ENCODE data around the gene SORL1.
"Not testable (repeated sequence)": the region's sequence is repeated elsewhere in the genome, so short reads cannot be mapped to it uniquely, and the experiment has no call there.

SORL1 gene

GRCh38 chr11:121474680-121475079 is 22.6 kb downstream of the SORL1 start:
- no peak for DNase-seq (ENCODE audit: low spot score)

DNA sequence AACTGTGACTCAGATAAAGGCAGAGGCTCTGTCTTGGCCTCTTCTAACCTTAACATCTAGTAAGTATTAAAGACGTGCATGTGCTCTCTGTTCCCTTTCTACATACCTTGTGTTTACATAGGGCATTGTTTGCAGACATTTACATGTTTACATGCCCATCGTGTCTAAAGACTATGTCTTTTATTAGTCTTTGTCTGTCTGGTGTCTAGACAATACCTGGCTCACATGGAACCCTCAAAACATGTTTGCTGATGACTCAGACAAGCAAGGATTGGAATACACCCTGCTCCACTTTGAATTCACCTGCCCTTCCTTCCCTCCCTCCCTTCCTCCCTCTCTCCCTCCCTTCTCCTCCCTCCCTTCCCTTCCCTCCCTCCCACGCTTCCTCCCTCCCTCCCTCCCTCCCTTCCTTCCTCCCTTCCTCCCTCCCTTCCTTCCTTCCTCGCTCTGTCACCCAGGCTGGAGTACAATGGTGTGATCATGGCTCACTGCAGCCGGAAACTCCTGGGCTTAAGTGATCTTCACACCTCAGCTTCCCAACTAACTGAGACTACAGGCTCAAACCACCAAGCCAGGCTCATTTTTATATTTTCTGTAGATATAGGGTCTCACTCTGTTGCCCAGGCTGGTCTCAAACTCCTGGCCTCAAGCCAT is 24.4 kb downstream of the SORL1 start:
- DNase-seq (ENCODE audit: low spot score), result no peak

DNA sequence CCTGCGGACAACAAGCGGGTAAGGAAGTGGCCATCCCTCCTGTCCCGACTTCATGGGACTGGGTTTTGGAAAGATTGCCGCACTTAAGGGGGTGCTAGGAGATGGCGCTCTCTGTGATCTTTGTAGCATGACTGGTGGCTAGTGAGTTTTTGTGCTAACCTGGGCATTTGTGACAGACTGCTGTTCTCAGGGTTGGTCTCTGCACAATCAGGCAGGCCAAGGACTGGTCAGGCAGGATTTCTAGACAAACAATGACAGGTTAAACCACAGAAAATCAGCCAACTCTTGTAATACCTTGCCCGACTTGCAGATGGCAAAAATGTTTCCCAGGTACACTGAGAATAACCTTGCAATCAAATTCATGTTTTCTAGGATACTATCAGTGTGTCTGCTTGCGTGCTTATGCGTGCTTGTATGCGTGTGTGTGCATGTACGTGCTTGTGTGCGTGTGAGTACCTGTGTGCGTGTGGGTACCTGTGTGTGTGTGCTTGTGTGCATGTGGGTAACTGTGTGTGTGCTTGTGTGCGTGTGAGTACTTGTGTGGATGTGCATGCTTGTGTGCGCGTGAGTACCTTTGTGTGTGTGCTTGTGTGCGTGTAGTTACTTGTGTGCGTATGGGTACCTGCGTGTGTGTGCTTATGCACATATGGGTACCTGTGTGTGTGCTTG is 26.2 kb downstream of the SORL1 start:
- DNase-seq (ENCODE audit: low spot score), result no peak

DNA sequence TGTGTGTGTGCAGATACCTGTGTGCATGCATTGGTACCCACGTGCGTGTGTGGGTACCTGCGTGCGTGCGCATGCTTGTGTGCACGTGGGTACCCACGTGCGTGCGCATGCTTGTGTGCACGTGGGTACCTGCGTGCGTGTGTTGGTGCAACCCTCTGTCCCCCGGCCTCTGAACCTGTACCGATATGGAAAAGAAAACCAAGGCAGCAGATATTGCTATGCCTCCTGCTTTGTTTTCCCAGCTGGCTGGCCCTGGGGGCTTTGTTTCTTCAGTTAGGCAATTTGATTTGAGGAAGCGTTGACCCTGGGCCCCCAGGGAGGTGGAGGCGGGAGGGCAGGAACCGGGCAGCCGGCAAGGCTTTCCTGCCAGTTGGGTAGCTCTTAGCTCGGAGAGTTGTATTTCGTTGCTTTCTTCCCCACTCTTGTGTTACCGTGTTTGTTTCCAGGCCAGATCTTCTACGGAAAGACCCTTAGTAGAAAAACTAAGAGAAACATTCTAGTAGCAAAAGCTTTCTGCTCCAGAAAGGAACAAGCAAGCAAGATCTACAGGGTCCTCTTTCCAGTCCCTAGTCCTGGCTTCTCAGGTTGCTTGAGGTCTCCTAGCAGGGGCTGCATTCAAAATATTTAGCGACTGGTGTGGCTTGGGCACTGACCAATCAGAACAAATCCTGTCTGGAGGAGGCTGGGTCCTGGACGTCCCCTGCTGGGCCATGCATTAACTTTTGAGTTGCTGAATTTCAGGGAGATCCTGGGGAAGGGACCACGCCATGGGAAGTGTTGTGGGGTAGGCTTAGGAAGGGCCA is 27.0 kb downstream of the SORL1 start:
- no peak for DNase-seq (ENCODE audit: low spot score)

DNA sequence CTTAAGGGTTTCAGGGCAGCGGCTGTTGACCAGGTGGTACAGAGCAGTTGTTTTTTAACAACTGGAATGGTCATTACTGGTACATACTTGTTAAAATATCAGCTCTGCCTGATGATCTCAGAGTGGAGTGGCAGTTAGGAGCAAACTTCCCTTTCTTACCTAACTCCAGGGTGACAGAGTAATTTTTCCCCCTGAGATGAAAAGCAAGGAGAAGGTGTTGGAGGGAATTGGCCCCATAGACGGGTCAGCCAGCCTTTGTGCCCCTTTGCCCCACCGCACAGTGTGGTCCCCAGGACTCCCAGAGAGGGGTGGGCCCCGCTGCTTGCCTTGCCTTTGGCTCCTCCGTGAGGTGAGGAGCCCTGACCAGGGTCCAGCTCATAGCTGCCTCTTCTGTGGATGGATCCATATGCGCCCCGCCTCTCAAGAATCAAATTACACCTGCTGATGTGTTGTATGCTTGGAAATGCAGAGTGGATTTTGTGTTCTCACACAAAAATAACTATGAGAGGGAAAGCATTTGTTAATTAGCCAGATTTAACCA is 27.7 kb downstream of the SORL1 start:
- DNase-seq (ENCODE audit: low spot score), result no peak

DNA sequence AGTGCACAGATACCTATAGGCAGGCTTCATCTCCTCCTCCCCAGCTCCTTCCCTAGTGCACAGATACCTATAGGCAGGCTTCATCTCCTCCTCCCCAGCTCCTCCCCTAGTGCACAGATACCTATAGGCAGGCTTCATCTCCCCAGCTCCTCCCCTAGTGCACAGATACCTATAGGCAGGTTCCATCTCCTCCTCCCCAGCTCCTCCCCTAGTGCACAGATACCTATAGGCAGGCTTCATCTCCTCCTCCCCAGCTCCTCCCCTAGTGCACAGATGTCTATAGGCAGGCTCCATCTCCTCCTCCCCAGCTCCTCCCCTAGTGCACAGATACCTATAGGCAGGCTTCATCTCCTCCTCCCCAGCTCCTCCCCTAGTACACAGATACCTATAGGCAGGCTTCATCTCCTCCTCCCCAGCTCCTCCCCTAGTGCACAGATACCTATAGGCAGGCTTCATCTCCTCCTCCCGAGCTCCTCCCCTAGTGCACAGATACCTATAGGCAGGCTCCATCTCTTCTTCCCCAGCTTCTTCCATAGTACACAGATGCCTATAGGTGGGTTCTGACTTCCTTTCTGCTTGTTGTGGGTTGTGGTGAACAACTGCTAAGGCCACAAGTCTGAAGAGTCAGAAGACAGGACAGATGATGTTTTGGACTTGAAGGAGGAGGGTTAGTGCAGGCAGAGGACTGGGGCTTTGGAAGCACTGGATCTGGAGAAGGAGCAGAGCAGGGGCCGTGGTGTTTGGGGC is 29.5 kb downstream of the SORL1 start:
- not testable (repeated sequence) for DNase-seq (ENCODE audit: low spot score)

DNA sequence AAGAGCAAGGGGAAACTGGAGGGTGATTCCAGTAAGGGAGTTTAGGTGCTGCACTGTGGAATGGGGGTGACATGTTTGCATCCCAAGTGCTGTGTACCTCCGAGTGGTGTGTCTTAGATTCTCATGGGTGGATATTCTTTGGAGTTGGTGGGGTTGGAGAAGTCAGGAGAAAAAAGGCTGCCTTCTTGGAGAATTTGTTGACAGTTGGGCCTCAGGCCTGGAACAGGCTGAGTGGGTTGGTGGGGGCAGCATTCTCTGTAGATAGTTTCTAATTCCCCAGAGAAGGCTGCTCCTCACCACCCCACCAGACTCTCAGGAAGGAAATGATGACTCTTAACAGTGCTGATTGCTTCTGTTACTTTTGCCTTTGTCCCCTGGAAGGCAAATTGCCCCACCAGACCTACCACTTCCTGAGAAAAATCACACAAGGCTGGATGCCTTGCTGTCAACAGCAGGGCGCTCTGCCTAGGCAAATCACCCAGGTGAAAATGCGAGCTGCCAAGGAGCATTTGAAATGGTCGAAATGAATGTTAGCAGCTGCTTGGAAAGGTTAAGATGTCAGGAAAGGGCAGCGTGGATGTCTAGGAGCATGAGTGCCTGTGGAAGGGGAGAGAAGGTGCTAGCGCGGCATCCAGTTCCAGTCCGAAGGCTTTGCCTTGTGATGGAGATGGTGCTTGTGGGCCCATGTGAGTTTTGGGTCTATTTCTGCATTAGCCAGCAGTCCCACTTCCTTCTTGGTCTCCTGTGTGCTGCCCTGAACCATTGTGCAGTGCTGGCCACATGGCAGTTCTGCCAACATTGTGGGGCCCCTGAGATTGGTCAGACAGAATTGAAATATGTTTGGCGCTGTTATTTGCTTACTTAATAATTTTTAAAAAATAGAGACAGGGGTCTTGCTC is 30.4 kb downstream of the SORL1 start:
- no peak for DNase-seq (ENCODE audit: low spot score)

DNA sequence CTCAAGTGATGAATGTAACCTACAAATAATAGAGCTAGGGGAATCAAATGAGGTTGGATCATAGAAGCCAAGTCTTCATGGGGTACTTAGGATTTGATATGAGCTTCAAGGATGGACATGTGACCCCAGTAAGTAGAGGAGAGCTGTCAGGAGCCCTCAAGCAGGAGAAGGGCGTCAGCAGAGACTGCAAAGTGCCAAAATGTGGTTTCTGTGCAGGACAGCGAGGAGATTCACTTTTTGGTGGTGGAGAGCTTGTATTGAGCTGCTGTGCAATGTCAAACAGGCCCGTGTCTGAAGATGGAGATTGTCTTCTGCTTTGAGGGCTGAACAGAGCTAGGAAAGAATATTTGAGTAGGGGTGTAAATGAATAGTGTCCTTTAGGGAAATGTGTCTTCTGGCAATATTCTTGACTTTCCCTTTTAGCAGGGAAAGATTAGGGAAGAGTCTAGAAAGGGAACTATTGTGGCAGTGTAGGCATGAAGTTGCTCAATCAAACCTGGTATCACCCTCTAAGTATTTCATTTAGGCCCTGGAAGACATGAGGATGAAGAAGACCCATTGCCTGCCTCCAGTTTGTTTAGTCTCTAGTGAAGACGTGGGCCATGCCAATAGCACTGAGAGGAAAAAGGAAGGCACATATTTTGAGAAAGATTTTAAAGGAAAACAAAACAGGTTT is 31.8 kb downstream of the SORL1 start:
- DNase-seq (ENCODE audit: low spot score), result no peak

DNA sequence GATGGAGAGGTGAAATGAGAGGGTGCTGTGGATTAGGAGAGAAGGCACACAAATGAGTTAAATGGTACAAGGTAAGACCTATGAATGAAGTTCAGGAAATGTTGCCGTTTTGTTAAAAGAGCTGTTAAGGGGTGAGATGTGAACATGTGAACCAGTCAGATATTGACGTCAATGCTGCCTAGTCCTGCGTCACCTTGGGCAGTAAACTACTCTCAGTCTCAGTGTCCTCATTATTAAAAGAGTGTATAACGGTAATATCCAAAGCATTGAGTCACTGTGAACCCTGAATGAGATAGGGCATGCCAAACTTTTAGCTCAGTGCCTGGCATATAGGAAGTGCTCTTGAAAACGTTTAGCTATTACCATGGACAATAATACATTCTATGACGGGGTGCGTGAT is 33.1 kb downstream of the SORL1 start:
- no peak for DNase-seq (ENCODE audit: low spot score)

DNA sequence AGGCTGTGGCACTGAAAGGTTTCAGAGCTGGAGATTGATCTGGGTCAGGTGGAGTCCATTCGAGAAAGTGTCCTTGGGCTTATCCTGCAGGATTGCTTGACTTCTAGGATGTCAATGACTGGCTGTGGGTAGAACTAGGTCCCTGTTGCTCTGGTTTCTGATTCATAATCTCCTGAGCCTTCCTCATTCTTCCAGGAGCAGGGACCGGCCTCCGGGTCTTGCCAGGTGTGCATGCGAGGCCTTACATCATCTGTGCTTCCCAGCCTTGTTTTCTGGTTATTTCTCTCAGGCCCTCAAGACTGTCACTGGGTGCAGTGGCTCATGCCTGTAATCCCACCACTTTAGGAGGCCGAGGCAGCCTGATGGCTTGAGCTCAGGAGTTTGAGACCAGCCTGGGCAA is 33.9 kb downstream of the SORL1 start:
- no peak for DNase-seq (ENCODE audit: low spot score)

DNA sequence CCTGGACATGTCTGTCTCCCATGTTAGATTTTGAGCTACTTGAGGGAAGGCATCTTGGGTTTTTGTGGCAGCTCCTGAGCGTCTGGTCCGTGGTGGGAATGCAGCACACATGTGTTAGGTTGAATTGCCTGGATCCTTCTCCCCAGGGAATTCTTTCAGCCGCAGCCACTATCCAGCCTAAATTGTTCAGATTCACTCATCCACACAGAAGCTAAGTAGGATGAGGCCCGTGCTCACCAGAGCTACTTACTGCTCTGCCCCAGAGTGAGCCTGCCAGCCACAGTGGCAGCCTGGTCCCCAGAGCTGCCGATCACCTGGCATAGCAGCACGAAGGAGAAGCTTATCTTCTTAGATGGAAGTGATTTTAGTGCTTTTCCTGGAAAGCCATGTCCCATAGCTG is 35.1 kb downstream of the SORL1 start:
- no peak for DNase-seq (ENCODE audit: low spot score)

DNA sequence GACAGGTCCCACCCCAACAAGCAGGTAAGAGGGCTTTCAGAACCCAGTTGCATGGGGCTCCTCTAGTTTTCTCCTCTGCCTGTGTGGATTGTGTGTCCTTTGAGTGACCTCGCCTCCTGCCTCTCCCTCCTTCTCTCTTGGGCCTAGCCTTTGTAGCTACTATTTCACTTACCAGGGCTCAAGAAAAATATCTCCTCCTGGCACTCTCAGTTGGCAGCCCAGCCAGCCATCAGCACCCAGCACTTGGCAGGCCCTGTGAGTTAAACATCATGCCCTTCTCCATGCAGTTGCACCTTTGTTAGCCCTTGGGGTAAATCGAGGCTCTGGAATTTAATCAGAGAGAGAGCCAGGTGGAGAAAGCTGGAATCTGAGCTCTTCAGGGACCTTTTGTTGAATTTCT is 36.1 kb downstream of the SORL1 start:
- DNase-seq (ENCODE audit: low spot score), result no peak

DNA sequence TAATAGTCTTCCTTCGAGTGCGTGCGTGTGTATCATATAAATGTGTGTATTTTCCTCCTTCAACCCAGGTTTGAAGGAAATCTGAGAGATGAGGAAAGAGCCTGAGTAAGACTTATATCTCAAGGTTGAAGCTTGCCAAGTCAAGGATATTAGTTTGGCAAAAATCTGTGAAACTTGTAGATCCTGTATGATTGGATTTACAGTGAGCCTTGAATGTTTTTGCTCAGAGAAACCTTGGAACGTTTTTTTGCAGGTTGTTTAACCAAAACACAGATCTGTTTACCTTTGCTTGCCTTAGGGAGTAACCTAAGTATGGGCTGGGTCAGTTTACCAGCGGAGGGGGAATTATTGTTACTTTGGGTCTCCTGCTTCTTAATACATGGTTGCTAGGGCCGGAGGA is 36.5 kb downstream of the SORL1 start:
- DNase-seq (ENCODE audit: low spot score), result no peak

- DNase-seq (ENCODE audit: low spot score), result no peak
These were observed 37.7 kb downstream of the SORL1 start for GRCh38 chr11:121489823-121490222.

DNA sequence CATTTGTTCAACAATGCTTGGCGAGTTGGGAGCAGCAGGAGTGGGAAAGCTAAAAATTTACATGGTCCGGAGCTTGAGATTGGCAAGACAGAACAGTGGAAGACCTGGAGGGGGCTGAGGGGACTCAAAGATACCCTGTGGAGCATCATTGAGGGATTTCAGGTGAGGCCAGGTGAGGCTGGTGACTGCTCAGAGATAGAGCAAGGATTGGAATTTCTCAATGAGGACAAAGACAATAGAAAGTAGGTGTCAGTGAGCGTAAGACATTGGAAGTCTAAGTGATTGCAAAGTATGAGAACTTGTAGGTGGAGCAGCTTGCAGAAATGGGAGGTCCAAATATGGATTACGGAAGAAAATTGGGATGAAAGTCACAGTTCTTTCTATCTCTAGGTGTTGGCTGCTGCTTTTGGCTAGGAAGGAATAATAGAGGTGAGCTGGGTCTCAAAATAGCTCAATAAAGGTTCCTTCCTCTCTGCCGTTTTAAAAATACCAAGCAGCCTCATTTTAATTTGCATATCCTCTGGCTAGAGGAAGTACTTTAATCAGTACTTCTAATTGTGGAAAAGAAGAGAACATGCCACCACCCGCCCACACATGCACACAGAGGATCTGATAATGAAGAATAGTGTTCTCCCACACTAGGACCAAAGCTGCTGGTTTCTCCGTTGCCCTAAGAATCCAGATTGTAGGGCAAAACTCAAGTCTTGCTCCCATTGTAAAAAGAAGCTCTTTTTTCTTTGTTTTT is 42.4 kb downstream of the SORL1 start:
- DNase-seq (ENCODE audit: low spot score), result no peak

GRCh38 chr11:121497176-121497998 is 45.3 kb downstream of the SORL1 start:
- DNase-seq (ENCODE audit: low spot score), result no peak

DNA sequence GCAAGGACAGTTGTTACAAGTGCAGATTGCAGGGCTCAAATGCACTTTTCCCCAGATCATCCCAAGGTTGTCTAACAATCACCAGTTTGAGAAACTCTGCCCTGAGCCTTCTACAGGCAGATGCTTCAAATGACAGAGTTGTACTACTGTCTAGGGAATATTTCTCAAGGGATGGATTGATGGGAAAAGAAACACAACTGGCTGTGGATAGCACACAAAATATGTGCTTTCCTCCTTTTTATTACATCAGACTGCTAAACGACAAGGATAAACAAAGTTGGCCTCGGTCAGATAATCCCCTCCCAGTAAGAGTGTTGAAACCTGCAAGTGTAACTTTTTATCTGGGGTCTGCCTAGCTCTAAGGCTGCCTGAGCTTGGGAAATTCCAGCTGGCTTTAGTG is 47.3 kb downstream of the SORL1 start:
- no peak for DNase-seq (ENCODE audit: low spot score)

- DNase-seq (ENCODE audit: low spot score), result no peak
These were observed 48.2 kb downstream of the SORL1 start for GRCh38 chr11:121500275-121500674.

DNA sequence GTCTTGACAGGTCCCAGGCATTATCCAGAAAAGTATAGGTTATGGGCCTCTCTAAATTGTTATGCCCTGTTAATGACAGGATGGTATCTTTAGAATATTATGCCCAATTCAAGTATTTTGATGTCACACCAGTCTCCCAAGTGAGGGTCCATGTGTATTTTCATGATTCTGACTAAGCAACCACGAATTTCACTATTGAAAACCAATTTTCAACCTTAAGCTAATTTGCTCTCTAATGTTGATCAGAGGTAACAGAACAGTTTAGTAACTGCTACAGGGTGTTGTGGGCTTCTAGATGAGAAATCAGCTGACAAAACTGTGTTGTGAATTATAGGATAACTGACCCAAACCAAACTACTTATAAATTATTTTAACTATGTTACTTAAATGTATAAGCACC is 48.6 kb downstream of the SORL1 start:
- DNase-seq (ENCODE audit: low spot score), result no peak
